ENCODE results near the gene WNK4.

Gene WNK4

GRCh38 chr17:42767512-42767911 is 12.9 kb upstream of the WNK4 start:
- TF ChIP-seq SIN3A (IDR thresholded peaks at IDR 0.05; ENCODE audit: borderline replicate concordance, insufficient read depth, low read length) (no peak), TAF1 (IDR thresholded peaks at IDR 0.05; ENCODE audit: borderline replicate concordance, insufficient read depth, low read length) (no peak), FOXP2 (optimal IDR thresholded peaks at IDR 0.05; ENCODE audit: borderline replicate concordance, extremely low read depth, extremely low read length, insufficient read depth) (no peak), POLR2AphosphoS5 (IDR thresholded peaks at IDR 0.05; ENCODE audit: low read depth, low read length) (no peak)
- TF ChIP-seq, protein P1, sequence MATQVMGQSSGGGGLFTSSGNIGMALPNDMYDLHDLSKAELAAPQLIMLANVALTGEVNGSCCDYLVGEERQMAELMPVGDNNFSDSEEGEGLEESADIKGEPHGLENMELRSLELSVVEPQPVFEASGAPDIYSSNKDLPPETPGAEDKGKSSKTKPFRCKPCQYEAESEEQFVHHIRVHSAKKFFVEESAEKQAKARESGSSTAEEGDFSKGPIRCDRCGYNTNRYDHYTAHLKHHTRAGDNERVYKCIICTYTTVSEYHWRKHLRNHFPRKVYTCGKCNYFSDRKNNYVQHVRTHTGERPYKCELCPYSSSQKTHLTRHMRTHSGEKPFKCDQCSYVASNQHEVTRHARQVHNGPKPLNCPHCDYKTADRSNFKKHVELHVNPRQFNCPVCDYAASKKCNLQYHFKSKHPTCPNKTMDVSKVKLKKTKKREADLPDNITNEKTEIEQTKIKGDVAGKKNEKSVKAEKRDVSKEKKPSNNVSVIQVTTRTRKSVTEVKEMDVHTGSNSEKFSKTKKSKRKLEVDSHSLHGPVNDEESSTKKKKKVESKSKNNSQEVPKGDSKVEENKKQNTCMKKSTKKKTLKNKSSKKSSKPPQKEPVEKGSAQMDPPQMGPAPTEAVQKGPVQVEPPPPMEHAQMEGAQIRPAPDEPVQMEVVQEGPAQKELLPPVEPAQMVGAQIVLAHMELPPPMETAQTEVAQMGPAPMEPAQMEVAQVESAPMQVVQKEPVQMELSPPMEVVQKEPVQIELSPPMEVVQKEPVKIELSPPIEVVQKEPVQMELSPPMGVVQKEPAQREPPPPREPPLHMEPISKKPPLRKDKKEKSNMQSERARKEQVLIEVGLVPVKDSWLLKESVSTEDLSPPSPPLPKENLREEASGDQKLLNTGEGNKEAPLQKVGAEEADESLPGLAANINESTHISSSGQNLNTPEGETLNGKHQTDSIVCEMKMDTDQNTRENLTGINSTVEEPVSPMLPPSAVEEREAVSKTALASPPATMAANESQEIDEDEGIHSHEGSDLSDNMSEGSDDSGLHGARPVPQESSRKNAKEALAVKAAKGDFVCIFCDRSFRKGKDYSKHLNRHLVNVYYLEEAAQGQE (IDR thresholded peaks at IDR 0.05; ENCODE audit: insufficient read depth in 1 of 2, low read depth in 2 of 2, low read length in 2 of 2) = no peak

- TF ChIP-seq POLR2AphosphoS5 (IDR thresholded peaks at IDR 0.05; ENCODE audit: low read depth, low read length) (no peak), SIN3A (IDR thresholded peaks at IDR 0.05; ENCODE audit: borderline replicate concordance, insufficient read depth, low read length) (no peak), FOXP2 (optimal IDR thresholded peaks at IDR 0.05; ENCODE audit: borderline replicate concordance, extremely low read depth, extremely low read length, insufficient read depth) (no peak), TAF1 (IDR thresholded peaks at IDR 0.05; ENCODE audit: borderline replicate concordance, insufficient read depth, low read length) (no peak)
- TF ChIP-seq, protein P1 (IDR thresholded peaks at IDR 0.05; ENCODE audit: insufficient read depth in 1 of 2, low read depth in 2 of 2, low read length in 2 of 2) = no peak
These were observed 7.5 kb upstream of the WNK4 start for GRCh38 chr17:42772945-42773289.

GRCh38 chr17:42773290-42774035 is 6.9 kb upstream of the WNK4 start, which contains the start of gene VPS25:
TSS of gene VPS25 (plus strand) at chr17:42773449. CDS start at chr17:42773476, 27 bp downstream.
- TF ChIP-seq FOXP2 (optimal IDR thresholded peaks at IDR 0.05; ENCODE audit: borderline replicate concordance, extremely low read depth, extremely low read length, insufficient read depth) = peak; percentile 43
- peak; percentile 99 for TF ChIP-seq TAF1 (IDR thresholded peaks at IDR 0.05; ENCODE audit: borderline replicate concordance, insufficient read depth, low read length)
- TF ChIP-seq SIN3A (IDR thresholded peaks at IDR 0.05; ENCODE audit: borderline replicate concordance, insufficient read depth, low read length) = peak; percentile 75; the same call in 1 of the 2 replicates
- peak; percentile 96 for TF ChIP-seq POLR2AphosphoS5 (IDR thresholded peaks at IDR 0.05; ENCODE audit: low read depth, low read length)
- TF ChIP-seq, protein P1 (IDR thresholded peaks at IDR 0.05; ENCODE audit: insufficient read depth in 1 of 2, low read depth in 2 of 2, low read length in 2 of 2) = peak in 1 of 2 experiments; percentile 67; a peak in 3 of 4 replicates

DNA sequence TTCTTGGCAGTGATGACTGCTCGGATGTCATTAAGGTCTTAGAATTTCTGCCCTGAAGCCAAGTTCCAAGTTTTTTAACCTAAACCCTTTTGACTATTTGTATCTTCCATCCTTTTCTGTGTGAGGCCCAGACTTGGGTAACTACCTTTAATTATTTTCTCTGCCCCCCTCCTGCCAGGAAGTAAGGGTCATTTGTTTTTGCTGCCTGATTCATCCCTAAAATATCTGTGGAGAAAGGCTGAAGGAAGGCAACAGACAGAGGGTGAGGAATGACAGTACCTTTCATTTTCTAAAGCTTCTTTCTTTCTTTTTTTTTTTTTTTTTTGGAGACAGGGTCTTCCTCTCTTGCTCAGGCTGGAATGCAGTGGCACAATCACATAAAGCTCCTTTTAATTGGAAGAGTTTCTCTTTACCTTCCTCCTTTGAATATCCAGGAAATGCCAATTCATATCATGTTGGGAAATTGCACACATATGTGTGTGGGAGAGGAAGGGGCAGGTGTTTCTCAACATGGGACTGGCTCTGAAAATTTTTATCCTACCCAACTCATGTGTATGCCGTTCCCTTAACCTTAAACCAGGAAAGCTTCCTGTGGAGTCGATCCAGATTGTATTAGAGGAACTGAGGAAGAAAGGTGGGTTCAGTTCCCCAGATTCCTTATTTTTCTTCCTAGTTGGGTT is 6.2 kb upstream of the WNK4 start:
- TF ChIP-seq POLR2AphosphoS5 (IDR thresholded peaks at IDR 0.05; ENCODE audit: low read depth, low read length) (no peak), TAF1 (IDR thresholded peaks at IDR 0.05; ENCODE audit: borderline replicate concordance, insufficient read depth, low read length) (no peak), SIN3A (IDR thresholded peaks at IDR 0.05; ENCODE audit: borderline replicate concordance, insufficient read depth, low read length) (no peak), FOXP2 (optimal IDR thresholded peaks at IDR 0.05; ENCODE audit: borderline replicate concordance, extremely low read depth, extremely low read length, insufficient read depth) (no peak)
- TF ChIP-seq, protein P1 (IDR thresholded peaks at IDR 0.05; ENCODE audit: insufficient read depth in 1 of 2, low read depth in 2 of 2, low read length in 2 of 2) = no peak

All from PFSK-1 (cell line).